Heart right ventricle (tissue), 16 donors: Measurements from ENCODE around the gene KRT32. TPM values are rescaled to one million over a fixed set of nuclear protein-coding genes. Genes with fewer than 3 reads are reported as not detected.

Experiments used
- ATAC-seq, 8 donors: fragments of 200-7000 bp; cut with Tn5 transposase; one replicate each; pipeline ENCODE4 v1.9.1; 2020; ENCODE audit warnings: mild to moderate bottlenecking in 8 of 8, moderate library complexity in 8 of 8, moderate number of reproducible peaks in 1 of 8
- DNase-seq, 2 donors: peaks; one replicate each; pipeline ENCODE4 v3.0.0-alpha.2; 2020
- H3K27ac ChIP-seq, 10 donors: fragments of 200-600 bp; sonication (generic) in 2 of 10; one replicate each; pipeline versions ENCODE4 v1.5.0 to v1.8.0; 2020 to 2022; ENCODE audit warnings: mild to moderate bottlenecking in 3 of 10
- H3K27me3 ChIP-seq, 7 donors: fragments of 200-600 bp; one replicate each; pipeline ENCODE4 v1.8.0; 2021 to 2022; ENCODE audit warnings: mild to moderate bottlenecking in 2 of 7
- H3K36me3 ChIP-seq, 9 donors: fragments of 200-600 bp; sonication (generic) in 1 of 9; one replicate each; pipeline versions ENCODE4 v1.5.0 to v1.8.0; 2020 to 2022; ENCODE audit warnings: mild to moderate bottlenecking in 2 of 9
- H3K4me1 ChIP-seq, 9 donors: fragments of 200-600 bp; sonication (generic) in 1 of 9; one replicate each; pipeline versions ENCODE4 v1.5.0 to v1.8.0; 2020 to 2022; ENCODE audit warnings: mild to moderate bottlenecking in 4 of 9
- H3K4me3 ChIP-seq, 10 donors: fragments of 200-600 bp; sonication (generic) in 2 of 10; one replicate each; pipeline versions ENCODE4 v1.5.0 to v1.8.0; 2020 to 2022; ENCODE audit warnings: mild to moderate bottlenecking in 7 of 10, moderate library complexity in 2 of 10
- H3K9me3 ChIP-seq, 11 donors: fragments of 200-600 bp in 10 of 11; sonication (generic) in 2 of 11; one replicate each; pipeline versions ENCODE4 v1.5.0 to v1.8.0; 2013 to 2022; ENCODE audit warnings: mild to moderate bottlenecking in 2 of 11, control low read depth in 1 of 11, moderate library complexity in 1 of 11
- WGBS, 2 donors: extraction: QIAGEN DNeasy Blood & Tissue Kit; methylation state at CpG; one replicate each; pipeline ENCODE4 v1.1.7; 2013; ENCODE audit warnings: inconsistent platforms in 1 of 2; 5-methylcytosine and 5-hydroxymethylcytosine counted together
- intact Hi-C, 10 donors: fragments of 100-400 bp; cut with DNase I; formaldehyde crosslinking; loops; one replicate each; pipeline versions ENCODE4 v1.11.1 to v1.14.2; 2022
- polyA plus RNA-seq, 2 donors: library from polyadenylated mRNA; stranded (reverse); fragments of 200-250 nt; gene quantifications; one replicate each; pipeline ENCODE4 v1.2.3, GENCODE V29; 2013
- total RNA-seq, 10 donors: library from RNA; stranded (reverse); fragmentation: NEBNext Ultra II Directional in 3 of 10; extraction: Animal tissue kit (Norgen Biotek cat#: 25700) in 3 of 10; gene quantifications; one replicate each; pipeline versions ENCODE4 v1.2.1 to v1.2.4, GENCODE V29; 2021 to 2023
- TF ChIP-seq, protein P1 (sequence below), 9 donors: fragments of 200-600 bp; sonication (generic) in 2 of 9; IDR thresholded peaks; one replicate each; pipeline versions ENCODE4 v1.5.0 to v1.8.0; 2021 to 2022; ENCODE audit warnings: antibody characterized with exemption in 9 of 9, mild to moderate bottlenecking in 5 of 9, moderate library complexity in 1 of 9
- donor health status: Arrhythmogenic right ventricular cardiomyopathy.
- donor health status: ischemic (EF 13 %, LVEDD 7.1; RV severe dilation, severe dysfunction).
- donor health status: healthy with polysubstance abuse.
- donor health status: DM: no; HTN: yes; CAD: no.
- donor health status: DM: no; HTN: no; CAD: no.
- donor health status: ischemic (EF 25% LVEDD 6.9; RV normal size, moderate dysfunction).
- donor health status: ischemic (EF 25% LVEDD 5.7; RV mildly dilated, moderate dysfunction).
- donor health status: healthy.
- donor health status: DM: yes; HTN: yes; CAD: no.
- donor health status: Ischemic cardiomyopathy.
- donor health status: ischemic (EF 35%, LVEDD 5.7; RV mildly dilated, moderate dysfunction).
- donor health status: nonischemic (EF 11% LVEDD 7.7; RV severe dilation, severe dysfunction).
- donor health status: DM: yes; HTN: yes; CAD: no.
- donor health status: PGD.
- donor health status: ischemic (EF 29% LVEDD 5.4; RV normal size, mild dysfunction).
- donor health status: nonischemic (EF 23%, LVEDD 6.1; RV moderate dilation, normal function).

Gene KRT32
- total and polyA plus RNA-seq, 12 donors: 0.14 to 0.22 (median 0.21) TPM; not detected in 9

DNA sequence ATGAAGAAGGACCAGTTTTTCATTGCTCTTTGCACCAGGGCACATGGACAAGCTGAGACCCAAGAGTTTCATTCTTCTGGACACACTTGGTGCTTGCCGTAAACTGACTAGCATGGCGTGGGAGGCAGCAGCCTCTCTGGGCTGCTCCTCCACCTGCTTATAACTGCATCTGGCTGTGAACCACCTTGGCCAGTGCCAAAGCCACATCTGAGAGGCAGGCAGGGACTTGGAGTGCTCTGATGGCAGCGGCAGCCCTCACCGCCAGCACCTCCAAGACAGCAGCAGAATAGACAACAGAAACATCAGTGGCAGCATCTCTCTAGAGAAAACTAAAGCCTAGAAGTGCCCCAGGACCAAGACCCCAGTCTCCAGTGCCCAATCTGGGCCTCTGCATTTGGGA is 47.5 kb downstream of the KRT32 start:
- TF ChIP-seq, protein P1, sequence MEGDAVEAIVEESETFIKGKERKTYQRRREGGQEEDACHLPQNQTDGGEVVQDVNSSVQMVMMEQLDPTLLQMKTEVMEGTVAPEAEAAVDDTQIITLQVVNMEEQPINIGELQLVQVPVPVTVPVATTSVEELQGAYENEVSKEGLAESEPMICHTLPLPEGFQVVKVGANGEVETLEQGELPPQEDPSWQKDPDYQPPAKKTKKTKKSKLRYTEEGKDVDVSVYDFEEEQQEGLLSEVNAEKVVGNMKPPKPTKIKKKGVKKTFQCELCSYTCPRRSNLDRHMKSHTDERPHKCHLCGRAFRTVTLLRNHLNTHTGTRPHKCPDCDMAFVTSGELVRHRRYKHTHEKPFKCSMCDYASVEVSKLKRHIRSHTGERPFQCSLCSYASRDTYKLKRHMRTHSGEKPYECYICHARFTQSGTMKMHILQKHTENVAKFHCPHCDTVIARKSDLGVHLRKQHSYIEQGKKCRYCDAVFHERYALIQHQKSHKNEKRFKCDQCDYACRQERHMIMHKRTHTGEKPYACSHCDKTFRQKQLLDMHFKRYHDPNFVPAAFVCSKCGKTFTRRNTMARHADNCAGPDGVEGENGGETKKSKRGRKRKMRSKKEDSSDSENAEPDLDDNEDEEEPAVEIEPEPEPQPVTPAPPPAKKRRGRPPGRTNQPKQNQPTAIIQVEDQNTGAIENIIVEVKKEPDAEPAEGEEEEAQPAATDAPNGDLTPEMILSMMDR (IDR thresholded peaks at IDR 0.05): no peak
- no peaks in the 10 kb centered on the region for H3K36me3 ChIP-seq
- WGBS, 2 donors: 92 to 94% methylated on average over 4 of the region's 4 CpGs
- H3K4me1 ChIP-seq: peaks cover 0 to 22% (median 7%) of the 10 kb centered on the region in 9 donors
- no peaks in the 10 kb centered on the region for H3K9me3 ChIP-seq
- no peak for DNase-seq
- H3K4me3 ChIP-seq: no peak overlapping the region
- no peak for ATAC-seq
- peaks cover 0 to 16% (median 0%) of the 10 kb centered on the region in 7 donors for H3K27me3 ChIP-seq
- intact Hi-C loops: loop anchor here in 1 of 10 donors (10.0 kb wide), 1 partner anchor 75 kb away; no protein-coding TSS in a partner anchor
- no peak overlapping the region for H3K27ac ChIP-seq

DNA sequence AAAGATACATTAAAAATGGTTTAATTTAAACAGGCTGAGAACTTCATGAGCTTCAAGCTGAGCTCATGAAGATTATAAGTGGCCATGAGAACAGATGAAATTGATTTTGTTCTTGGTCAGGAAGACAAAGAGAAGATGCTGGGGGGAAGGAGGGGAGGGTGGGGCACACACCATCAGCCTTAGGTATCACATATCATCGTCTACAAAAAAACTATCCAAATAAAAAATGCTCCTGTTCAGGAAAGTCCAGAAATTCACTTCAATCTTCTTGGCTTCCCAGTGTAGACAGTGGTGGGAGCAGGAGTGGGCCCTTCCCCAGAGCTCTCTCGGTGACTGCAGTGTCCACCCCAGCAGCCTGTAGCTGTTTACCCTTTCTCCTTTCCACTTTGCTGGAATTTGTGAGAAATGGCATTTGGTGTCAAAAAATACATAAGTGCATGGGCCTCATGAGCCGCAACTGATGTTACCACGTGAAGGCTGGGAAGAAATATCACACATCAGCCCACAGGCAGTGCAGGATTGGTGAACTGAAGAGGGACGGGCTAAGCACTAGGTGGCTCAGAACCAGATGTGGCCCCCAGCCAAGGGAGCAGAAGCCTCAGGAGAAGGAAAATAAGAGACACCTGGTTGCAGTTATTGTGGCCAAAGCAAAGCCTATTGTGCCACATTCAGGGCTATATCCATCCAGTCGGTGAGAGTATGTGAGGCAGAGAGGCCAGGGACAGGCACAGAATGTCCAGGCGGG is 48.9 kb downstream of the KRT32 start:
- WGBS, 2 donors: 84 to 90% methylated on average over 7 of the region's 7 CpGs
- H3K9me3 ChIP-seq: no peaks in the 10 kb centered on the region
- peaks cover 0 to 22% (median 7%) of the 10 kb centered on the region in 9 donors for H3K4me1 ChIP-seq
- DNase-seq (no peak), ATAC-seq (no peak)
- H3K4me3 ChIP-seq: no peak overlapping the region
- no peaks in the 10 kb centered on the region for H3K36me3 ChIP-seq
- TF ChIP-seq, protein P1 (IDR thresholded peaks at IDR 0.05): no peak
- intact Hi-C loops: loop anchor here in 1 of 10 donors (10.0 kb wide), 1 partner anchor 77 kb away; no protein-coding TSS in a partner anchor
- H3K27me3 ChIP-seq: peaks cover 0 to 5% (median 0%) of the 10 kb centered on the region in 7 donors
- no peak overlapping the region for H3K27ac ChIP-seq

DNA sequence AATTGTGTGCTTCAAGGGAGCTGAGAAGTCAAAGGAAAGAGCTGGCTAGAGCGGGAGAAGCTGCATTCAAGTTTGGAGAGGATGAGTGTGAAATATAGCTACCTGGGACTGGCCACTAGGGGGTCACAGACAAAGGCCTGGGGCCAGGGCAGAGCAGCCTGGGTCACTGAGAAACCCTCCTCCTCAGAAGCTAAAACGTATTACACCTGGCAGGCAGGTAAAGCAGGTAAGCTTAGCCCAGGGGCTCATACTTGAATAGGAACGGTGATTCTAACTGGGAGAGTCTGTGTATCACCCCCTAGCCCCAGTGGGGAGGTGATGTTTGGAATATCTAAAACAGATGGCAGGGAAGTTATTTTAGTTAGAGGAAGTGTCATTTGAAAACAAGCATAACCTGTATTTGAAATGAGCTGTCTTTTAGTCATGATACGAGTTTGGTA is 49.6 kb downstream of the KRT32 start:
- Histone ChIP-seq H3K36me3 (no peaks in the 10 kb centered on the region), H3K4me3 (no peak overlapping the region), H3K4me1 (peaks cover 0 to 22% (median 7%) of the 10 kb centered on the region in 9 donors), H3K27ac (no peak overlapping the region), H3K9me3 (no peaks in the 10 kb centered on the region), H3K27me3 (peaks cover 0 to 5% (median 0%) of the 10 kb centered on the region in 7 donors)
- TF ChIP-seq, protein P1 (IDR thresholded peaks at IDR 0.05): peak in 2 of 9 donors; percentile 10 to 20
- intact Hi-C loops: loop anchor here in 1 of 10 donors (10.0 kb wide), 1 partner anchor 77 kb away; no protein-coding TSS in a partner anchor
- DNase-seq: no peak
- no peak for ATAC-seq
- 32 to 49% methylated on average over 4 of the region's 4 CpGs for WGBS, 2 donors

DNA sequence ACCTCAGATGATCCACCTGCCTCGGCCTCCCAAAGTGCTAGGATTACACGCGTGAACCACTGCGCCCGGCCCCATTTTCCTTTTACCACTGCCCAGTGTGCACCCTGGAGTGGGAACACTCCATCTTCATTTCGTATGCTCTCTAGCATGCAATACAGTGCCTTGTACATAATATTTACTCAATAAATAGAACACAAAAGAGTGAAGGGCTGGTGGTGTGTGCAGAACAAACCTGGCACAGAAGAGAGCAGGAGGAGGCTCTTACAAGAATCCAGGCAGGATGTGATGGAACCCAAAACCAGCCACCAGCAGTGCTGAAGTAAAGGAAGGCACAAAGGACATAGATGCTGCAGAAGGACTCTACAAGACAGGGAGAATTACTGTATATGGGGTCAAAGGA is 50.1 kb downstream of the KRT32 start:
- H3K36me3 ChIP-seq: no peaks in the 10 kb centered on the region
- peaks cover 0 to 22% (median 7%) of the 10 kb centered on the region in 9 donors for H3K4me1 ChIP-seq
- peaks cover 0 to 5% (median 0%) of the 10 kb centered on the region in 7 donors for H3K27me3 ChIP-seq
- 97% methylated on average over 6 of the region's 6 CpGs for WGBS, 2 donors
- no peak overlapping the region for H3K4me3 ChIP-seq
- ATAC-seq (no peak), DNase-seq (no peak)
- no peaks in the 10 kb centered on the region for H3K9me3 ChIP-seq
- no peak overlapping the region for H3K27ac ChIP-seq
- TF ChIP-seq, protein P1 (IDR thresholded peaks at IDR 0.05): no peak
- intact Hi-C loops: loop anchor here in 1 of 10 donors (10.0 kb wide), 1 partner anchor 78 kb away; no protein-coding TSS in a partner anchor
